ENCODE results near the gene AP5Z1.
"Not testable (repeated sequence)": the region's sequence is repeated elsewhere in the genome, so short reads cannot be mapped to it uniquely, and the experiment has no call there.

Gene AP5Z1

DNA sequence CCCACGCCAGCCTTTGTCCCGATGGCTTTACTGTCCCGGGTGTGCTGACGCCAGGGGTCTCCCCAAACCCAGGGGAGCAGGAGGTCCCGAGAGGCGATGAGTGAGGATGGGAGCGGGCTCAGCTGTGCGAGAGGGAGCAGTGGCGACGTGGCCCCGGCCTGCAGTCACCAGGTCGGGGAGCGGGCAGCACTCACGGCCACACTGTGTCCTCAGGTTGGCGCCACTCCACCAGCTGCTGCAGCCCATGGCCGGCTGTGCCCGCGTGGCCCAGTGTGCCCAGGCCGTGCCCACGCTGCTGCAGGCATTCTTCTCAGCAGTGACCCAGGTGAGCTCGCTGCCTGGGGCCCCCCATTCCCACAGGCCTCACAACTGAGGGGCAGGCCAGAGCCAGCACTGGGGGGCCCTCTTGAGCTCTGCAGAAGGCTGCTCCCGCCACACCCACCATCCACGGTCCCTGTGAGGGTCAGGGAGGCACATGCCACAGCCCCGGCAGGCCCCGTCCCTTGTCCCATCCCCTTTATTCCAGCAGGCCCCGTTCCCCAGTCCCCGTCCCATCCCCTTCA, 13.3 kb downstream of the AP5Z1 start:
- no peak for DNase-seq (ENCODE audit: low spot score)

DNA sequence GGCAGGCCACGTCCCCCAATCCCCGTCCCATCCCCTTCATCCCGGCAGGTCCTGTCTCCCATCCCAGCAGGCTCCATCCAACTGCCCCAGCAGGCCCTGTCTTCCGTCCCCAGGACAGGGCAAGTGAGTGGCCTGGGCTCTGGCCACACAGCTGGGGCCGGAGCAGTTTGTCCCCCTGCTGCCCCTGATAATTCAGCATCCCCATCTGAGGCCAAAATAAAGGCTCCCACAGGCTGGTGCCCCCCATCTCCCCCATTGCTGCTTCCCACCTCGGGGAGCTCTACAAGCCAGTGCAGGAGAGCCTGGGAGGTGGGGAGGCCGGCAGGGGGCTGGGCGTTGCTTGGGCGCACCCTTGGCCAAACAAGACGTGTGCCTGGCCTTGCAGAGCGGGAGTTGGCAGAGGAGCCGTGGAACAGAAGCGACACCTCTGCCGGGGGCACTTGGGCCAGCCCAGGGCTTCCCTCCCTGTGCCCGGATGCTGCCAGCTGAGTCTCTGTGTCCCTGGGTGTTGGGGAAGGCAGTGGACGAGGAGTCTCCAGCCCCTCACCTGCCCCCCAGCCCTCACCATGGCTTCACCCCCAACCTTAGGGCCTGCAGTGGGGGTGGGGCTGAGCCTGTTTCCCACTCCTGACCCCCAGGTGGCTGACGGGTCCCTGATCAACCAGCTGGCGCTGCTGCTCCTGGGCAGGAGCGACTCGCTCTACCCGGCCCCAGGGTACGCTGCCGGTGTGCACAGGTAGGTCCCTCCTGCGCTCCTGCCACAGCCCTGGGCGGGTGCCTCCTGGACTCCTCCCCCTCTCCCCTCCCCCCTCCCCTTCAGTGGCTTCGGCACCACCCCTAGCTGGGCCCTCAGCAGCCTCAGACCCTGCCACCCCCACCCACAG, 14.0 kb downstream of the AP5Z1 start:
- DNase-seq (ENCODE audit: low spot score), result no peak

GRCh38 chr7:4790078-4790465, 14.6 kb downstream of the AP5Z1 start:
- DNase-seq (ENCODE audit: low spot score), result no peak

GRCh38 chr7:4790516-4790991, 15.1 kb downstream of the AP5Z1 start:
- DNase-seq (ENCODE audit: low spot score), result no peak

- DNase-seq (ENCODE audit: low spot score), result no peak
Measured at GRCh38 chr7:4791101-4791737, 15.8 kb downstream of the AP5Z1 start.

GRCh38 chr7:4791738-4792536, 16.5 kb downstream of the AP5Z1 start:
- DNase-seq (ENCODE audit: low spot score), result peak; percentile 25

GRCh38 chr7:4792537-4793126, 17.2 kb downstream of the AP5Z1 start:
- no peak for DNase-seq (ENCODE audit: low spot score)

GRCh38 chr7:4793385-4793993, 18.1 kb downstream of the AP5Z1 start:
- not testable (repeated sequence) for DNase-seq (ENCODE audit: low spot score)

- not testable (repeated sequence) for DNase-seq (ENCODE audit: low spot score)
Measured at GRCh38 chr7:4794171-4794570, 18.7 kb downstream of the AP5Z1 start.

DNA sequence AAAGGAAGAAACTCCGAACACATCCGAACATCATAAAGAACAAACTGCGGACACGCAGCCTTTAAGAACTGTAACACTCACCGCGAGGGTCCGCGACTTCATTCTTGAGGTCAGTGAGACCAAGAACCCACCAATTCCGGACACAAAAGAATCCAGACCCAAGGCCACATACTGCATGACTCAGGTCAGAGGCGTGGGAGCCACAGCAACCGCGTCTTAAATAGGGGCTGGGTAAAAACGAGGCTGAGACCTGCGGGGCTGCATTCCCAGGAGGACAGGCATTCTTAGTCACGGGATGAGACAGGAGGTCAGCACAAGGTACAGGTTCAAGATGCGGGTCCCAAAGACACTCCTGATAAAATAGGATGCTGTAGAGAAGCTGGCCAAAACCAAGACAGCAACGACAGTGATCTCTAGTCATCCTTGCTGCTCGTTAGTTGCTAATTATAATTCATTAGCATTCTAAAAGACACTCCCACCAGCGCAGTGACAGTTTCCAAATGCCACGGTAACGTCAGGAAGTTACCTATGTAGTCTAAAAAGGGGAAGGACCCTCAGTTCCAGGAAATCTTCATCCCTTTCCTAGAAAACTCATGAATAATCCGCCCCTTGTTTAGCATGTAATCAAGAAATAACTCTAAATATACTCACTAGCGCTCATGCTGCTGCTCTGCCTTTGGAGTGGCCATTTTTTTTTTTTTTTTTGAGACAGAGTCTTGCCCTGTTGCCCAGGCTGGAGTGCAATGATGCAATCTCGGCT, 19.3 kb downstream of the AP5Z1 start:
- peak; percentile 47 for DNase-seq (ENCODE audit: low spot score)

- DNase-seq (ENCODE audit: low spot score), result no peak
Measured at GRCh38 chr7:4796453-4796852, 21.0 kb downstream of the AP5Z1 start.

- peak; percentile 40 for DNase-seq (ENCODE audit: low spot score)
Measured at GRCh38 chr7:4797858-4798705, 22.7 kb downstream of the AP5Z1 start.

DNA sequence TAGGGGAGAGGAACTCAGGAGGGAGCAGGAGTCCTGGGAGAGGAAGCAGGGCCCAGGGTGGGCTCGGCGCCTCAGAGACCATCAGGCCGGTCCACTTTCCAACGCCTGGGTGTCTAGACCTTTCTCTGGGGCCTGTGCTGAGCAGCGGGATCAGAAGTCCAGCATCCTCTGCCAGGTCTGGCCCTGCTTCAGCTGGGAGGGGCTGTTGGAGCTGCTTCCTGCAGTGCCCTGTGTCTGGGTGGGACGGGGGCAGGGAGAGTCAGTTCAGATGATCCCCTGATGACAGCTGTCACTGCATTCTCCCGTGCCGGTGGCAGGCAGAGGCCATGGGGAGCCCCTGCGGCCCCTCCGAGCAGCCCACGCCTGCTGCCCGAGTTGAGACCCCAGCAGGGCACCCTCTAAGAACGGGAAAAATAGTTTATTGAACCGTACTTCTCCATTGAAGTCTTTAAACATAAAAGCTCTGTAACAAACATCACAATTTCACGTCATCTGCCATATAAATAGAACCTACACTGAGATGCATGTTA, 23.3 kb downstream of the AP5Z1 start:
- no peak for DNase-seq (ENCODE audit: low spot score)

- no peak for DNase-seq (ENCODE audit: low spot score)
Measured at GRCh38 chr7:4799508-4800268, 24.3 kb downstream of the AP5Z1 start.

GRCh38 chr7:4800487-4800886, 25.1 kb downstream of the AP5Z1 start:
- DNase-seq (ENCODE audit: low spot score), result no peak

- no peak for DNase-seq (ENCODE audit: low spot score)
Measured at GRCh38 chr7:4800926-4801838, 25.8 kb downstream of the AP5Z1 start.

DNA sequence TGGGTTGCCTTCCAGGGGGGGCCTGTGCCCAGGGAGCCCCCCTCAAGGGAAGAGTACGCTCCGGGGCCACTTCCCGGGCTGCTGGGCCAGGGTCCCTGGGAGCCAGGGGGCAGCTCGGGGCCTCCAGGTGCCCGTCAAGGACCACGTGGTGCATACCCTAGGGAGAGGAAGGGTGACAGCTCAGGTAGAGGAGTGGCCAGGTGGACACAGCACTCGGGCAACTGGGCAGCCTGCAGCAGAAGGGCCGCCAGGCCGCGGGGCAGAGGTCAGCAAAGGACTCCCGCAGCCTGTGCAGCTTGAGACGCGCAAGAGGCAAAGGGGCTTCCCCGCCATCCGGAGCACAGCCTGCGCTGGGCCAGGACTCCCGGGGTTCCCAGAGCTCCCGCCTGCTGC, 26.4 kb downstream of the AP5Z1 start:
- no peak for DNase-seq (ENCODE audit: low spot score)

- not testable (repeated sequence) for DNase-seq (ENCODE audit: low spot score)
Measured at GRCh38 chr7:4802577-4802976, 27.2 kb downstream of the AP5Z1 start.

Data from kidney tubule cell (primary cell).